Inflammatory macrophage treated with lipopolysaccharide for 4 hours (primary cell): ENCODE data around the gene TMEM108.

Source experiments
- DNase-seq: peaks from one replicate; pipeline ENCODE4 v3.0.0-alpha.2; 2020

The TMEM108 gene

DNA sequence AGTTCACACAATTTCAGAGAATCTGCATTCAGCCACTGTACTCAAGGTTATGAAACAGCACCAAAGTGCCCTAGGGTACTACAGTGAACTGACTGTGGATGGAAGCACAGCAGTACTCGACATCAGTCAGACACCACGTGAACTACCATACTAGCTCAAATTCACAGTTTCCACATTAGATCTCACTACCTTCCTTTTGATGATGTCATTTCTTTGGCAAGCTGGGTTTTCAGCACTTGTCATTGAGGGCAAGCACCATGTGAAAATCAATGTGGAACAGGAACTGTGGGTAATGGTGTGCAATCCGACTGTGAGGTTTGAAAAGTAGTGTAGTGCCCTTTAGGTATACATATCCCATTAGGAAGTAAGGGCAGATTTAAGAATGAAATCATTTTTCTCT, 251.1 kb downstream of the TMEM108 start:
- no peak for DNase-seq

DNA sequence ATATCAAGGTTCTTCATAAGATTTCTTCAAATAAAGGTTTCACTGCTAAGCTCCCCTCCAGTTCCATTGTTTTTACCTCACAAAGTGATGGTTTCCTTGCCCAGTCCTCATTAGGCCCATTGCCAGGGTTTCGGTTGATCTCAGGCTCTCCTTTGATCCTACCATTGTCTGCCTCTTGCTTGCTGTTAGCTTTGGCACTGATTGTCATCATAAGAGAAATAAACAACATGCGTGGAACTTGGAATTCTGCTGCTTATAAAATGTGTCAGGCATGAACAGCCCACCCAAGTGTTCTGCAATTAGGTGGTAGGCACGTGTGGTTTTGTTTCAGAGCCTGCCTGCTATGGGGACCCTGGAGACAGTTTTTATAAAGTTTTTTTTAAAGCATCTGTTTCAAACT, 254.1 kb downstream of the TMEM108 start:
- DNase-seq = no peak

DNA sequence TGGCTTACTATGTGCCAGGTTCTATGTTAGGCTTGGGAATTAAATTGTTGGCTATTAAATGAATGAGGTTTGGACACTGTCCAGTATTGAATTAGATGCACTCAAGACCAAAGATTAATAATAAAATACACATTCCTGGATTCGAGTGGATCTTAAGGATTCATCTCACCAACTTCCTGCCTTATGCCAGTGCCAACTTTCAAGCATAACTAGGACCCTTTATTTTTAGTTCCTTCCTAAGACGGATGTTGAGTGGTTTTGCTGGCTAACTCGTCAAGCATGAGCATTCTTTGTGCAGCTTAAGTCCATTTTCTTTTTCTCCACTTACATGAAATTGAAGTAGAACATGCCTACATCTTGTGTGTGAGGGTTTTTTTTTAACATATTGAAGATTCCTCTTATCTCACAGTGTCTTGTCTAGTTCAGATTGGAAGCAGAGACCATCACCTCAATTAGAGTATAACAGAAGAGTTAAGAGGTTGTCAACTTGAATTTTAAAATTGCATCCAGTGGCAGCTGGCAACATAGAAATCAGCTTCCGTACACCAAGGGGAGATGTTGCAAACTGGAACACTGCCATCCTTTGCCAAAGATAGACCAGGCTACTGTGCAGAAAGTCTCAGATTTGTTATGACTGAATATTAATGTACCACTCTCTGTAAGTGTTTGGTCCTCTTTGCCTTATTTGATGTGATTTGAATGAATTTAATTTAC, 255.4 kb downstream of the TMEM108 start:
- no peak for DNase-seq

DNA sequence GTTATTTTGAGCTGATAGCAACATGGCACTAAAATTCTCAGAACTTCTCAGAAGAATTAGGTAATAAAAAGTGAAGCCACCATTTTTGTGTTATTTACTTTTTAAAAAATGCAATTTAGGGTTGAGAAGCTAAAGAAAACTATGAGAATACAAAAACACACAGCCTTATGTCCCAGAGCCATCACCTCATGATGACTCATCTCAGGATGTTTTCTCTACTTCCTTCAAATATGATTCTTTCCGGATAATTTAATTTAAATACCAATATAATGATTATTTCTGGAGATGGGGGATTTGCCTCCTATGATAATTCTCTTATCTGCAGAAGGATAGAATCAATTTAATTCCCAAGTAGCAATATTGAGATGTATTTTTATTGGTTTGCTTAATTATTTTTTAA, 256.1 kb downstream of the TMEM108 start:
- DNase-seq = no peak

DNA sequence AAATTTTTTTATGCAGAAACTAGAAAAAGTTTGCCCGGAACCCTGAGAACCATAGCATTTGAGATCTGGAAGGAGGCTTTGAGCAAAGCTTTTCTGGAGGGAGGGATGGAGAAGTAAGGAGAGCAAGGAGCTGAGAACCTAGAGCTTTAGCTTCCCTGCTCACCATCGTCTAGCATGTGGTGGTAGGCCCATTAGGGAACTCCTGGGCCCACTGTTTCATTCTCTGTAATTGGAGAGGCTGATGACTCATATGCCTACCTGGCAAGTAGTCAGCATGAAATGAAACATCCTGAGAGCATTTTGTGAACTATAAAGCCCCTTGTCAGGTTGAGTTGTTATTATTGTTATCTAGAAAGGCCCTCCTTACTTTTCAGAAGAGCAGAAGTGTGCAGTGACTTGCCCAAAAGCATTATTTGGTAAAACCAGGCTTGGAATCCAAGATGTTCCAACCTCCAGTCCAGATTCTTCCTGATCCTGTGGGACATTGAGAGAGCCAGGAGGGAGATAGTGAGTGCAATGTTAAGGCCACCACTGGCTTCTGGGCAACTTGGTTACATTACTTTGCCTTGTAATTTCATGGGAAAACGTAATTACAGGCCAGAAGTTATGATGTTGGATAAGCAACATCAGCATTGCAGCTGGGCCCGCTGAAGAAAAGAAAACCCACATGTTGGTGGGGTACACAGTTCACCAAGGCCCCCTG, 257.2 kb downstream of the TMEM108 start:
- no peak for DNase-seq

DNA sequence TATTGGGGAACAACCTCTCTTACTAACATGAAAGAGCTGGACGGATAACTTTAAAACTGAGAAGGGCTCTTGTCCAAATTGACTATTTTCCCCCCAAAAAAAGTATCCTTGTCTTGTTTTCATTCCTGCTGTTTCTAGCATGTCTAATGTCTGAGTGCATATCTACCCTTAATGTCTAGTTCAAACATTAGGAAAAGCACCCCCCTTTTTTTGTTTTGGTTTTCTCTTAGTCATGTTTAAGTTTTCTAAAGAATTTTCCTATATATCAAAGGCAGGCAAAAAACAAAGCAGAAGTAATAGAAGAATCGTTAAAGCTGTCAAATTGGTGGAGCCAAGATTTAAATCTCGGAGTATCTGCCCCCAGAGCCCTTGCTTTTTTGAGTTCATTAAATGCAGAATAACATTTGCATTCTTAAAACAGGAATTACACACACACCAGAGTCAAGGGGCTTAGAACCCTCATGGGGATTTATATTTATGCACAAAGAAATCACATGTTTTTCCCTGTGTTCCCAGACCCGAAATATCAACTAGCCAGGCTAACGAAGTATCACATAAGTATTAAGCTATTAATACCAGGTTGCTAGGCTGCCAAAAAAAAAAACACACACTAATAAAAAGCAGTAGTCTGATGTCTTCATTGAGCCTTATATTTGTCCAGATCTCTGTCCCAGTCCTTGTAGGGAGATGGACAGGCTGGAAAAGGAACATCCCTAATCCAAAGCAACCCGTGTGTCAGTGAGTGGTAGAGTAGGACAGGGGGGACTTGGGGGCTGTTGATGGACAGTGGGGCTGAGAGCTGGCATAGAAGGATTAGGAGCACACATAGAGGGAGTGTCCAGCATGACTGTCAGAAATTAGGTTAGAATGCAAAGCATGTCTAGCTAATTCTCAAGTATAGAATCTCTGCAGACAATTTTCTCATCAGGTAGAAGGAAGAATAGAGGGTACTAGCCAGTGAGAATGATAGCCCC, 258.0 kb downstream of the TMEM108 start:
- no peak for DNase-seq

DNA sequence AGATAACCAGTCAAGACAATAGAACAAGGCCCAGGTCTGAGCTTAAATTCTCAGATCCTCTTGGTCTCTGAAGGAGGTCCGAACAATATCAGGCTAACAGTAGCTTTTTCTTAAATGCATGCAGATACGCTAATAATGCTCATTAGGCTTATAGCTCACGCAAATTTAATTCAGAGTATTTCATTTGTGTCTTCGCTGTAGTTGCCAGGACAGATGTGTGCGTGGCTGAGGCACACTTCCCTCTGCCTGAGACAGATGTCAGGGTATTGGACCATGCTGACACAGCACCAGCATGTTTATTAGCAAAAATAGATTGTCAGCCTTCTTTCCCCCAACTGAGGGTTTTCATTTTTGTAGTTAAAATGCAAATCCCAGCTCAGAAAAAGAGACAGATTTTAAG, 258.8 kb downstream of the TMEM108 start:
- DNase-seq = no peak

DNA sequence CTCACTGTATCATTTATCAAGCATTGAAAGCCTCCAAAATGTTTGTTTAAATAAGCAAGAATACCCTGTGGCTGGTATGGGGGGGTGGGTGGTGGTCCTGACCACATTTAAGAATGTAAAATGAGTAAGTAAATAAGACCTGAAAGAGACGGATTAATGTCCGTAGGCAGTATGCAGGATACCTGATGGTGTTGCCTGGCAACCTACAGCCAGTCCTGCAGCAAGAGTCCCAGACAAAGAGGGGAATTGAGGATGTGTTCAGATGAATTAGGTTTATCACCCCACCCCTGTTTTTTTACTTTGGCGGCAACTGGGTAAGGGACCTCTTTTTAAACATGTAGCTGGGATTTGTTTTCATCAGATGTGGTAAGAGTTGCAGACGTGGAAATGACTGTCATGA, 261.9 kb downstream of the TMEM108 start:
- DNase-seq = no peak

DNA sequence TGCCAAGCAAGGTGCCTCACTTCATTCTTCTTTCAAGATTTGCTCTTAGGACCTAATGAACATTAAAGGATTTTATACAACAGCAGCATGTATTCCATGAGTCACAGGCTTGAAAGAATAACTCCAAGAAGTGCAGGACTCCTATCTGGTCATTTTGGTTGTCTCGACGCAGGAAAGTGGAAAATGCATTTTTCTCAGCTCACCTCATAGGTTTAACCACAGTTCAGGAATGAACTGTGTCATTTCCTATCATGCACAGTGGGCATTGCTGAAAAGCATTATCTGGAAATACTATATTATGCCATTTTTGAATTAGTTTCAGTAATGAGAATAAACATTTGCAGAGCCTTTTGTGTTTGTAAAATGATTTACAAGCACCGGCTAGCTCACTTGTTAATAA, 263.0 kb downstream of the TMEM108 start:
- no peak for DNase-seq

DNA sequence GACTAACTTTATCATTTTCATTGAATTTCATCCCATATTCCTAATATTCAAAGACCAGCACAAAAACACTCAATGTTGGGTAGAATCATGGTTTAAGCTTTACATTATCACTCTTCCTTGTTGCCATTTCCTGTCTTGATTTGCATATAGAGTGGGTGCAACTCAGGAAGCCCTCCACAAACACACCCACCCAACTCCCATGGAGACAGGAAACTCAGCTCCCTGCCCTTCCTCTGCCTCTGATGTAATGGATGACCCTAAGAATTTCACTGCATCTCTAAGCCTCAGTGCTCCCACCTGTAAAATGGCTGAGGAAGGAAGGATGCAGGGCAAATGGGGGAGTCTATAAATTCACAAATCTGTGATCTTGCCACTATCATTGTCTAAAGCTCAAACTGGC, 263.5 kb downstream of the TMEM108 start:
- no peak for DNase-seq

DNA sequence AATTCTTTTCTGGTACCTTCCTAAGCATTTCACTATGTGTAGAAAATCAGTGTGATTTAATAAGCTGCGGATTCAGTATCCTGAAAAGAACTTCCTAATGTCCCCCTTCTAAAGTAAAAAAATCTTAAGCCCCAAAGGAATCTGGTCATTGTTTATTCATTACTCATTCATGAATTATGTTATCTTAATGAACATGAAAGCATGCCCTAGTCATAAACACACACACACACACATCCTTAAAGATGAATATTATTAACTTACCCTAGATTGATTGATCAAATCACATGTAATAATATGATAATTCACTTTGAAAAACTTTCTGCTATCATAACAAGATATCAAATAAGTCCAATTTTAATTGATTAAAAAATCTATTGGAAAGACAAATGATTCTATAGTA, 265.2 kb downstream of the TMEM108 start:
- no peak for DNase-seq

DNA sequence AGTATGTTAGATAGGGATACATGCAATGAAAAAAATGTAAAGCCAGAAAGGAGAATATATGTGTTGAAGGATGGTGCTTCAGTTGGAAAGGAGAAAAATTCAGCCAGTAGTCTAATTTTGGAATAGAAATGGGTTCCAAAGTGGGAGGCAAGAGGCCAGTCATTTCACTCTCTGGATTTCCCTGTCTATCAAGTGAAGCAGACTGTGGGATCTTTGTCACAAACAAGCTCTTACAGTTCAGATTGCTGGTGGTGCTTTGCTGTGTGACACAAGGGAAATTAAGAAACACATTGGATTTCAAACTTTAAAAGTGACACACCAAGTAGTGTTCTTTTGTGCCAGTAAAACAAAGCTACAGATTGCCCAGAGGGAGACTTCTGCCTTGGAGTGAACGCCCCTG, 279.7 kb downstream of the TMEM108 start:
- no peak for DNase-seq

DNA sequence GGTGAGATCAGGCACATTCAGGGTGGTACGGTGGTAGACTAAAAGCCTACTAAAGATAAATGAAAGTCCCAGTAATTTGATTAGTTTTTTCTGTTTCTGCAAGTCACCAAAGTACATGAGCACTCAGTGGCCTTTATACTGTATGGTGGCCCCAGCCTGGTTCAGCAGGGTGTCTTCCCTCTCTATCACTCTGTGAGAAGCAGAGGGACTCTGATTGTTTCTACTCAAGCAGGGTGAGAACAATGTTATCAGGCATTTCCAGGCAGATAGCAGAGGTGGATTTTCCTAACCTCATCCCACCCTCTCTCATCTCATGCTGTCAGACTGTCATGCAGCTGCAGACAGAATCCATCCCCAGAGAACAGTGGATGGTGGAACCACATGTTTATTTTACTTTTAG, 290.2 kb downstream of the TMEM108 start:
- DNase-seq = no peak

DNA sequence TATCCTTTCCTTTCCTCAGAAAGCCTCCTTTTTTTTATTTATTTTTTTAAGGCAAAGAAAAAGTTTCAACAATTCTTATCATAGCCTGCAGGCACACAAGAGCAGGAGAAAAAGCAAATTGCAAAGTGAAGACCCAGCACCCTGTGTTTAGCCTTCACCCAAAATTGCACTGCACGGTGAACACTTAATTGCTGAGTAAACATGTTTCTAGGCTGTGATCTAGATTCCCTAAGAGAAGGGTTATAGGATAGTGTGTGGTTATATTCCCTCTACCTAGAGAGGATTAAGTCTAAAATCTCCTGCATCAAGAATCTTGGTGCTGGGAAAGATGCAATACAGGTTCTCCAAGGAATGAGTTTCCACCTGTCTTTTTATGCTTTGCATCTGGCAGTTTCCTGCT, 291.4 kb downstream of the TMEM108 start:
- no peak for DNase-seq

DNA sequence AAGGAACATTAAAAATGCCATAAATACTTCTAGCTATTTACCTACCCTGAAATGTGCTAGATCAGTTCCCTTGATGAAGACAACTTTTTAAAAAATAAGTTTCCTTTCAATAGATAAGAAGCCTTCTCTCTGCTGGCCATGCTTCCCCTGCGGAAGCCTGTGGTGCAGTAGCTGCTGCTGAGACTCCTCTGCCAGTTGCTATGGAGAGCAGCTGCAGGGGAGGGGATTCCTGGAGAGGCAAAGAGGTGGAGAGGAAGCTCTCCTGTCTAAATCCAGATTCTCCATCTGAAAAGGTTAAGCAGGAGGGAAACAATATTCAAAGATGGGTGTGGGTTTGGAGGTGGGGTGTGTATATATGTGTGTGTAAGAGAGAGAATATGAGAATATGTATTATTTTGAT, 291.9 kb downstream of the TMEM108 start:
- DNase-seq = no peak

DNA sequence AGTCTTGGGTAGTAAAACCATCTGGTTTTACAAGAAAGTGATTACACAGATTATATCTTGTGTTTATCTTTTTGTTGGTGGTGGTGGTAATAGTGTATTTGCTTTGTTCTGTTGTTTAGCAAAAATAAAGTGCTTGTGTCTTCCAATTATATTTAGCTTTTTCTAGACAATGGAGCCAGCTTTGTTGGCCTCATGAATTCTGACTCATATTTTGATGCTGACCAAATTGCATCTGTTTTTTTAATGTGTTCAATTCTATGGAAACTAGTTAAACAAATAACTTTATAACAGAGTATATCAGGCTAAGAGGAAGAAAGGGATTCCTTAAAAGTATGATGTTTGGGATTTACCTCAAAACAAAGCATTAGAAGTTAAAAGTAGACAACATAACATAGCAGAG, 292.3 kb downstream of the TMEM108 start:
- no peak for DNase-seq

DNA sequence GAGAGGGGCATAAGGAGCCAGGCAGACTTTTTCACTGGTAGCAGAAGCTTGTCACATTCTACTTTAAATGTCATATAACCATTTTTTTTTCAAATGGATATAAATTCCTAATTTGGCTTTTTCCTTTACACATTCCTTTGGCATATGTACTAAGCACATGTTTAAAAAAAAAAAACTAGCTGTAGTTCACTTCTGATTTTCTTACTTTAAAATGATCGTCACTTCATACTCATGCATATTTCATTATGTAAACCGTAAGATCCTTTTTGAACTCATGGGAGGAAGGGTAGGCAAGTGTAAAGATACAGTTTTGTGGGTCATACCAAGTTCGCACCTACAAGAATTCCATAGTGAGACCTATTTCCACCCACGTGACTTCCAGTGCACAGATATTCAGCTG, 316.5 kb downstream of the TMEM108 start:
- DNase-seq = no peak

DNA sequence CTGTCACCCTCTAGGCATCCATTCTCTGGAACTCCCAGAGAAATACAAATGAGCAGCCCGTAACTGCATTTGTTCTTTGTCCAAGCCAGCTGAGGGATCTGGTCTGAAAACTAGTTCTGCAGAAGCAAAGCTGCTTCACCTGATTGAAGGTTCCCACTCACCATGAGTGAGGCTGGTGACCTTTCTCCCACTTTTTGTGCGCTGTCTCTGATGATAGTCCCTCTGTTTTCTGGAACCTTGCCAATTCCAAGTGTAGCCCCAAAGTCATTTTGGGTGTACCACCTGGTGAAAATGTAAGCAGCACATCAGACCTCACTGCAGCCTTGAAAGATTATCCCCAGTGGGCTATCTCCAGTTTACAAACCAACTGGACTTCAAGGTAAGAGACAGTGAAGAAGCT, 322.3 kb downstream of the TMEM108 start:
- no peak for DNase-seq

DNA sequence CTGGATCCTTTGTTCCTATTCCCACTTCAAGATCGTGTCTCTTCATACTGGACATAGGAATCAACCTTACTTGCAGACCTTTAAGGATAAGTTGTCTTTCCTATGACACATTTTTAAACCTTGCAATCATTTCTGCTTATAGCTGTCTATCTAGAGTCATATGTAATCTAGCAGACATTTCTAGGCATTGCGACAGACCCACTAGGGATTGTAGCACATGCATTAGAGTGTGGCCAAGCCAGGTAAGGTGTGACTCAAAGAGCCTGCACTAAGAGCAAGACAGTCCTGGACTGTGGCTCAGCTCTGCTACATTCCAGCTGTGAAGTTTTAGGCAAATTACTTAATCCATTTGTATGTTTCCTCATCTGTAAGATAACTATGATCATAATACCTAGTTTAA, 322.8 kb downstream of the TMEM108 start:
- DNase-seq = no peak

DNA sequence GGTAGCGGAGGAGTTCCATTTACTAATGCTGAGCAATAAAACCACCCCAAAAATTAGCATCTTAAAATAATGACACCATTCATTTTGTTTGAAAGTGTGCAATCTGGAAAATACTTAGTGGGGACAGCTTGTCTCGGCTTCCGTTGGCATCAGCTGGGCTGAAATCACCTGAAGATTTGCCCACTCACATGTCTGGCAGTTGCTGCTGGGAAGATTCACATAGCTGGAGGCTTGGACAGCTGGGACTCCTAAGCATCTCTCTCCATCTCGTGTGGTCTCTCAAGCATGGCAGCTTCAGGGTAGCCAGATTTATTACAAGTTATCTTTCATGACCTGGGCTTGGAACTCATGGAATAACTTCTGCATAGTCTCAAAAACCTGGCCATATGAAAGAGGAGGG, 323.2 kb downstream of the TMEM108 start:
- DNase-seq = no peak

DNA sequence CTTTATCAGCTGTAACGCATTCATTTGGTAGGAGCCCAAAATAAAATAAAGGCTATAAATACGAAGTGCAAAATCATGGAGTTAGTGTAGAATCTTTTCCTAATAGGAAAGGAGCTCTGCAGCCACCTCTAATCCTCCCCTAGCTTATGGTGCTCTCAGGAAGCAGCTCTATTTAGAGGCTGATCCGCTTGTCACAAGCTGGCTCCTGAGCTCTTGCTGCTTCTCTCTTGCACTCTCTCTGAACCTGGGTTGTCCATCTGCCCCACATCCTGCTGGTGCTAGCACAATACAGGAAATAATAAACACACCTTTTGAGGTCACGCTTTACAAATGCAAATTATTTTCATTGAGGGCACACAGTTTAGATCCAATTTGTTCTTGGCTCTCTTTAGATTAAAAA, 324.3 kb downstream of the TMEM108 start:
- DNase-seq = no peak

DNA sequence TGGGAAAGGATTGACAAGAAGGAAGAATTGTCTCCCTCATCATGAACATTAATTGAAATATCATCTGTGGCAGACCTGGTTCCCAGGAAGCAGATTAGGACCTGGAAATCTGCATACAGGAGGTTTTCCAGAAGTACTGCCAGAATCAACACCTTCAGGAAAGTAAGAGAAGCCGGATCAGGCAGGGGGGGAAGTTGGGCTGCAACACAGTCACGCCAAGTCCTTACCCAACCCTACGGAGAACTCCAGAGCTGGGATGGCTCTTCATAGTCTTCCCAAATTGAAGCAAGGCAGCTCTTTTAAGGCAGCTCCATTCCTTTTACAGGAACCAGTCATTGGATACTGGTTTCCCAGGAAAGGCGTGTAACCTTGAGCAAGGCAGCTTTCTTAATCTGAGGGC, 326.5 kb downstream of the TMEM108 start:
- DNase-seq = no peak

DNA sequence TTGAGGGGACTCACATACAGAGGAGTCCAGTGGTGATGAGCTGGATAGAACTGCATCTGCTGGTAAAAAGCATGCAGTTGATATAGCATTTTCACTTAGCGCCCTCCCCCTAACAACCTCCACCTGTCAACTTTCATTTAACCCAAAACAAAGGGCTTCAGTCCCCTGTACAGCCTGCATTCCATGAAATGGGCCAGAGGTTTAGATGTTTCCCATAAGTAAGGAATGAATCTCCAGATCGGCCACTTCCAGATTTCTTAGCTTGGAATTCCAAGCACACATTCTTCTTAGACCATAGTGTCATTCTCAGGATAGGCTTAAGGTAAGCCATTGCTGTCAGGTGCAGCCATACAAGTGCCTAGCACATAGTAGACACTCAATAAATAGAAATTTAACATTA, 328.7 kb downstream of the TMEM108 start:
- DNase-seq = no peak

DNA sequence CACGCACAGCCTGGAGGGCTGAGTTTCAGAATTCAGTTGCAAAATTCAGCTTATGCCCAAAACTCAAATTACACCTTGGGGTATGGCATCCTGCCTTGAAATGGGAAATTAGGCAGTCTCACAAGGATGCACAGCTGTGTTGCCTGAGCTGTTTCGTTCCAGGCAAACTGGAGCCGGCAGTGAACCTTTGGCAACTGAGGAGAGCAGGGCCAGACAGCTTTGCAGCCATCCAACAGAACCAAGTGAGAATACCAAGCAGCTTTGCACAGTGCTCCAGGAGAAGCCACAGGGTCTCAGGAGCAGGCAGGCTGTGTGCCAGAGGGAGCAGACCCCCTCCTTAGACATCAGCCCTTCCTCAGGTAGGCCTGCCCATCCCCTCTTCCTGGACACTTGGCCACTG, 329.2 kb downstream of the TMEM108 start:
- no peak for DNase-seq
